22Rv1 (cell line): ENCODE measurements around the gene PIANP.

Experiments used
- ZFX ChIP-seq: fragments of 450-650 bp; IDR thresholded peaks from 2 replicates; pipeline ENCODE4 v1.6.1; 2017; ENCODE audit warnings: antibody characterized with exemption, borderline replicate concordance
- TF ChIP-seq, protein P1 (sequence below): fragments of 450-650 bp; IDR thresholded peaks from 2 replicates; pipeline ENCODE4 v1.5.1; 2017; ENCODE audit warnings: mild to moderate bottlenecking

DNA sequence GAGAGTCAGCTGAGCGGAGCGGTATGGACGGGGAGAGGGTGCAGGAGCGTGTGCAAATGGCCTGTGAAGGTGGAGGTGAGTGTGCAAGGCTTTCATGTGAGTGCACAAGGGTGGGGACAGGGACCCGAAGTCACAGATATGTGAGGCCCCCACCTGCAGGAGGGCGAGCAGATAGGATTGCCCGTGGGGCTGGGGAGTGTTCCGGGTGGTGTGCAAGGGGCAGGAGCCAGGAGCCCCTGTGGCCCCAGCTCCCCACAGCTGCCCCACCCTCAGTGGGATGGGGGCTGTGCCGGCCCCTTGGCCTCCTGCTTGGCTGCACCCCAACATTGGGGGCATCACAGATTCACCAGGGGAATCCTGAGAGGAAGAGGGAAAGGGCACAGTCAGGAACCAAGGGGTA lies 5.9 kb downstream of the PIANP start:
- TF ChIP-seq, protein P1, sequence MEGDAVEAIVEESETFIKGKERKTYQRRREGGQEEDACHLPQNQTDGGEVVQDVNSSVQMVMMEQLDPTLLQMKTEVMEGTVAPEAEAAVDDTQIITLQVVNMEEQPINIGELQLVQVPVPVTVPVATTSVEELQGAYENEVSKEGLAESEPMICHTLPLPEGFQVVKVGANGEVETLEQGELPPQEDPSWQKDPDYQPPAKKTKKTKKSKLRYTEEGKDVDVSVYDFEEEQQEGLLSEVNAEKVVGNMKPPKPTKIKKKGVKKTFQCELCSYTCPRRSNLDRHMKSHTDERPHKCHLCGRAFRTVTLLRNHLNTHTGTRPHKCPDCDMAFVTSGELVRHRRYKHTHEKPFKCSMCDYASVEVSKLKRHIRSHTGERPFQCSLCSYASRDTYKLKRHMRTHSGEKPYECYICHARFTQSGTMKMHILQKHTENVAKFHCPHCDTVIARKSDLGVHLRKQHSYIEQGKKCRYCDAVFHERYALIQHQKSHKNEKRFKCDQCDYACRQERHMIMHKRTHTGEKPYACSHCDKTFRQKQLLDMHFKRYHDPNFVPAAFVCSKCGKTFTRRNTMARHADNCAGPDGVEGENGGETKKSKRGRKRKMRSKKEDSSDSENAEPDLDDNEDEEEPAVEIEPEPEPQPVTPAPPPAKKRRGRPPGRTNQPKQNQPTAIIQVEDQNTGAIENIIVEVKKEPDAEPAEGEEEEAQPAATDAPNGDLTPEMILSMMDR, result no peak
- TF ChIP-seq ZFX, result no peak
